Heart left ventricle (tissue), 16 donors: ENCODE data around the gene VAPB. TPM values are rescaled to one million over a fixed set of nuclear protein-coding genes. Genes with fewer than 3 reads are reported as not detected.

Source experiments
- ATAC-seq, 4 donors: fragments of 200-7000 bp; cut with Tn5 transposase; one replicate each; pipeline ENCODE4 v1.9.1; 2020 to 2022; ENCODE audit warnings: moderate library complexity in 4 of 4, mild to moderate bottlenecking in 3 of 4, moderate number of reproducible peaks in 1 of 4
- DNase-seq, 5 donors: peaks; one replicate each; pipeline ENCODE4 v3.0.0-alpha.2; 2020
- H3K27ac ChIP-seq, 12 donors: fragments of 200-600 bp; sonication (generic) in 4 of 12; one replicate each; pipeline versions ENCODE4 v1.5.0 to v1.8.0; 2016 to 2022; ENCODE audit warnings: mild to moderate bottlenecking in 2 of 12
- H3K27me3 ChIP-seq, 9 donors: fragments of 200-600 bp; sonication (generic) in 2 of 9; one replicate each; pipeline versions ENCODE4 v1.5.1 to v1.8.0; 2016 to 2022; ENCODE audit warnings: mild to moderate bottlenecking in 3 of 9
- H3K36me3 ChIP-seq, 9 donors: fragments of 200-600 bp; sonication (generic) in 2 of 9; one replicate each; pipeline versions ENCODE4 v1.5.0 to v1.8.0; 2018 to 2022; ENCODE audit warnings: mild to moderate bottlenecking in 2 of 9
- H3K4me1 ChIP-seq, 12 donors: fragments of 200-600 bp; sonication (generic) in 4 of 12; one replicate each; pipeline versions ENCODE4 v1.5.0 to v1.8.0; 2016 to 2022; ENCODE audit warnings: mild to moderate bottlenecking in 3 of 12
- H3K4me3 ChIP-seq, 12 donors: fragments of 200-600 bp; sonication (generic) in 4 of 12; one replicate each; pipeline versions ENCODE4 v1.5.0 to v1.8.0; 2017 to 2022; ENCODE audit warnings: mild to moderate bottlenecking in 9 of 12, moderate library complexity in 4 of 12
- H3K9me3 ChIP-seq, 12 donors: fragments of 200-600 bp; sonication (generic) in 4 of 12; one replicate each; pipeline versions ENCODE4 v1.5.0 to v1.8.0; 2016 to 2022; ENCODE audit warnings: mild to moderate bottlenecking in 1 of 12
- CTCF ChIP-seq, 12 donors: fragments of 200-600 bp; sonication (generic) in 4 of 12; IDR thresholded peaks; one replicate each; pipeline versions ENCODE4 v1.5.0 to v1.8.0; 2018 to 2022; ENCODE audit warnings: antibody characterized with exemption in 12 of 12, mild to moderate bottlenecking in 5 of 12
- POLR2A ChIP-seq, 2 donors: fragments of 450-650 bp; IDR thresholded peaks; one replicate each; pipeline ENCODE4 v1.6.1; 2017; ENCODE audit warnings: antibody characterized with exemption in 2 of 2, mild to moderate bottlenecking in 2 of 2, moderate library complexity in 2 of 2
- WGBS, 4 donors: extraction: QIAGEN DNeasy Blood & Tissue Kit in 2 of 4; methylation state at CpG; one replicate each; pipeline versions ENCODE4 v1.1.5 to v1.1.7; 2013 to 2018; 5-methylcytosine and 5-hydroxymethylcytosine counted together
- intact Hi-C, 10 donors: fragments of 100-400 bp; cut with DNase I; formaldehyde crosslinking; loops; one replicate each; pipeline versions ENCODE4 v1.11.1 to v1.14.2; 2022
- polyA plus RNA-seq, 2 donors: library from polyadenylated mRNA; stranded (reverse); fragments of 200-250 nt; gene quantifications; one replicate each; pipeline ENCODE4 v1.2.3, GENCODE V29; 2013
- total RNA-seq, 9 donors: library from RNA; depleted of rRNA in 2 of 9; stranded (reverse); fragments of >200 nt in 2 of 9; fragmentation: NEBNext Ultra II Directional in 3 of 9; extraction: Animal tissue kit (Norgen Biotek cat#: 25700) in 3 of 9; gene quantifications; one replicate each; pipeline versions ENCODE4 v1.1.0 to v1.2.4, GENCODE V29; 2016 to 2023
- donor health status: ischemic (EF 13 %, LVEDD 7.1; RV severe dilation, severe dysfunction).
- donor health status: healthy with polysubstance abuse.
- donor health status: DM: no; HTN: yes; CAD: no.
- donor health status: DM: no; HTN: no; CAD: no.
- donor health status: ischemic (EF 25% LVEDD 6.9; RV normal size, moderate dysfunction).
- donor health status: ischemic (EF 25% LVEDD 5.7; RV mildly dilated, moderate dysfunction).
- donor health status: healthy.
- donor health status: DM: yes; HTN: yes; CAD: no.
- donor health status: ischemic (EF 35%, LVEDD 5.7; RV mildly dilated, moderate dysfunction).
- donor health status: nonischemic (EF 11% LVEDD 7.7; RV severe dilation, severe dysfunction).
- donor health status: DM: yes; HTN: yes; CAD: no.
- donor health status: PGD.
- donor health status: ischemic (EF 29% LVEDD 5.4; RV normal size, mild dysfunction).
- donor health status: nonischemic (EF 23%, LVEDD 6.1; RV moderate dilation, normal function).

VAPB gene
- total and polyA plus RNA-seq, 11 donors: 25.7 to 76.1 (median 62.7) TPM

- Histone ChIP-seq H3K4me3 (no peak overlapping the region), H3K27ac (no peak overlapping the region), H3K36me3 (peaks cover 0 to 18% (median 0%) of the 10 kb centered on the region in 9 donors), H3K9me3 (peaks cover 0 to 5% (median 0%) of the 10 kb centered on the region in 12 donors), H3K27me3 (no peaks in the 10 kb centered on the region), H3K4me1 (peaks cover 0 to 30% (median 23%) of the 10 kb centered on the region in 12 donors)
- 90 to 97% (median 93%) methylated on average over 7 of the region's 7 CpGs for WGBS, 4 donors
- ATAC-seq (no peak), DNase-seq (no peak)
- intact Hi-C loops: no loop called here
- TF ChIP-seq CTCF (IDR thresholded peaks at IDR 0.05) (no peak), POLR2A (IDR thresholded peaks at IDR 0.05) (no peak)
These were observed 40.3 kb downstream of the VAPB start for GRCh38 chr20:58429303-58429702.

DNA sequence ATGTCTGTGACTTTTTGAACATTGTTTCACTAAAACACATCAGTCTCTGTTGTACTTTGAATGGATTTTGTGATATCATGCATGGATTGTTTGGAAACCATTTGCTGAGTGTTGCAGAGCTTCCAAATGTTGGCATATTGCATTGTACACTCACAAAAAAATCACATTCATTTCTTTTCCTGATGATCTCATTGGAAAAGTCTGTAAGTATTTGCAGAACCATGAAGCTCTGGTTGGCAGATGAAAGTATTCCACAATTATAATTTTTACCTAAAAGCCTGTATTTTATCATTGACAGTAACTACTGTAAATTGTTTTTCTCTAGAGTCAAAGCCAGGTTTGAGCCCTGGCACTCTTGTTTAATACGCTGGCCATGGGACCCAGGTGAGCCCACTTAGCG is 42.1 kb downstream of the VAPB start:
- peaks cover 0 to 30% (median 23%) of the 10 kb centered on the region in 12 donors for H3K4me1 ChIP-seq
- H3K36me3 ChIP-seq: peaks cover 0 to 17% (median 0%) of the 10 kb centered on the region in 9 donors
- H3K9me3 ChIP-seq: peaks cover 0 to 5% (median 0%) of the 10 kb centered on the region in 12 donors
- no peak for DNase-seq
- peak overlapping the region in 1 of 12 donors; percentile 27 for H3K27ac ChIP-seq
- intact Hi-C loops: no loop called here
- TF ChIP-seq CTCF (IDR thresholded peaks at IDR 0.05) (no peak), POLR2A (IDR thresholded peaks at IDR 0.05) (no peak)
- H3K27me3 ChIP-seq: no peaks in the 10 kb centered on the region
- WGBS, 4 donors: 97 to 100% (median 98%) methylated on average over 2 of the region's 2 CpGs
- no peak for ATAC-seq
- H3K4me3 ChIP-seq: no peak overlapping the region

GRCh38 chr20:58432186-58432954 is 43.3 kb downstream of the VAPB start:
- DNase-seq (no peak), ATAC-seq (peak in 2 of 4 donors; percentile 54 to 58)
- H3K27ac ChIP-seq: peak overlapping the region in 1 of 12 donors; percentile 27
- H3K36me3 ChIP-seq: peaks cover 0 to 20% (median 0%) of the 10 kb centered on the region in 9 donors
- H3K9me3 ChIP-seq: peaks cover 0 to 5% (median 0%) of the 10 kb centered on the region in 12 donors
- no peak for TF ChIP-seq CTCF (IDR thresholded peaks at IDR 0.05)
- no peak for TF ChIP-seq POLR2A (IDR thresholded peaks at IDR 0.05)
- intact Hi-C loops: no loop called here
- H3K27me3 ChIP-seq: no peaks in the 10 kb centered on the region
- WGBS, 4 donors: 31 to 84% (median 55%) methylated on average over 3 of the region's 3 CpGs
- no peak overlapping the region for H3K4me3 ChIP-seq
- H3K4me1 ChIP-seq: peaks cover 0 to 30% (median 23%) of the 10 kb centered on the region in 12 donors

DNA sequence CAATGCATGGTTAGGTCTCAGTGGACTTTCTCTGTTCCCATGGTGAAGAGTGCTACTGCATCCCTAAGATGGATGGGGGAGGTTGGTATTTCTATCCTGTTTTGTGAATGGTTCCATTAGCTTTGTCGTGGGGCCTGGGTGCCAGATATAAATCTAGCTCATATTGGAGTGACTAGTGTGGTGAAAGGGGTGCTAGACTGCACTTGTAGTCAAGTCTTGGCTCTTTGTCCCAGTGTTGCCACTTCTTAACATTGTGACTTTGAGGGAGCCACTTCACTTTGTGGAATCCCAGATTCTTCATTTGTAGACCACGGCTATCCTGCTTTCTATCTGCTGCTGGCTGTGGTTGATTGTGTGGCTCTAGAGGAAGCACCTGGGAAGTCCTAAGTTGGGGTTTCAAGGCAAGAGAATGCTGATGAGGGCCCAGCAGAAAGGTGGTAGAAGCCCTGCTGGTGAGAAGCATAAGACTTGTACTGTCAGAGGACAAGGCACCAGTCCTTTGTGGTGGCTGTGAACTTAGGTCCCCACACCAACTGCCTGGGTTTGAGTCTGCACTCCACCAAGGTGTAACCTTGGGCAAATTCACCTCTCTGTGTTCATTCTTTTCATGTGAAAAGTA is 44.1 kb downstream of the VAPB start:
- ATAC-seq: no peak
- H3K9me3 ChIP-seq: peaks cover 0 to 5% (median 0%) of the 10 kb centered on the region in 12 donors
- H3K27me3 ChIP-seq: no peaks in the 10 kb centered on the region
- DNase-seq: no peak
- intact Hi-C loops: no loop called here
- H3K27ac ChIP-seq: no peak overlapping the region
- H3K4me1 ChIP-seq: peaks cover 0 to 30% (median 23%) of the 10 kb centered on the region in 12 donors
- H3K36me3 ChIP-seq: peaks cover 0 to 25% (median 0%) of the 10 kb centered on the region in 9 donors
- H3K4me3 ChIP-seq: no peak overlapping the region
- 80 to 90% (median 87%) methylated on average over 2 of the region's 2 CpGs for WGBS, 4 donors
- TF ChIP-seq CTCF (IDR thresholded peaks at IDR 0.05) (no peak), POLR2A (IDR thresholded peaks at IDR 0.05) (no peak)
